Parathyroid adenoma (tissue), 2 donors: ENCODE measurements around the gene DCHS1.

Experiments
- H2AFZ ChIP-seq: fragments of 300-600 bp; sonication (generic); one replicate; pipeline ENCODE4 v1.7.0; 2017; ENCODE audit warnings: antibody characterized with exemption, mild to moderate bottlenecking
- H3K27ac ChIP-seq: fragments of 300-600 bp; sonication (generic); one replicate; pipeline ENCODE4 v1.7.0; 2017
- H3K27me3 ChIP-seq: fragments of 300-600 bp; sonication (generic); one replicate; pipeline ENCODE4 v1.7.0; 2017; ENCODE audit warnings: low read length; ENCODE audit not compliant: control insufficient read depth, insufficient read depth
- H3K36me3 ChIP-seq: fragments of 300-600 bp; sonication (generic); one replicate; pipeline ENCODE4 v1.7.0; 2017; ENCODE audit warnings: low read length; ENCODE audit not compliant: control insufficient read depth, insufficient read depth
- H3K4me1 ChIP-seq: fragments of 300-600 bp; sonication (generic); one replicate; pipeline ENCODE4 v1.7.0; 2017; ENCODE audit warnings: control low read depth
- H3K4me2 ChIP-seq: fragments of 300-600 bp; sonication (generic); one replicate; pipeline ENCODE4 v1.7.0; 2017; ENCODE audit warnings: low read length
- H3K4me3 ChIP-seq: fragments of 300-600 bp; sonication (generic); one replicate; pipeline ENCODE4 v1.7.0; 2017; ENCODE audit warnings: low read depth, low read length
- H3K79me2 ChIP-seq: fragments of 300-600 bp; sonication (generic); one replicate; pipeline ENCODE4 v1.7.0; 2017; ENCODE audit warnings: control low read depth
- H3K9ac ChIP-seq: fragments of 300-600 bp; sonication (generic); one replicate; pipeline ENCODE4 v1.7.0; 2017; ENCODE audit warnings: mild to moderate bottlenecking
- H3K9me3 ChIP-seq: fragments of 300-600 bp; sonication (generic); one replicate; pipeline ENCODE4 v1.7.0; 2017; ENCODE audit warnings: low read length; ENCODE audit not compliant: control insufficient read depth
- CTCF ChIP-seq: fragments of 300-600 bp; sonication (generic); IDR thresholded peaks from one replicate; pipeline ENCODE4 v1.7.0; 2017; ENCODE audit warnings: antibody characterized with exemption, mild to moderate bottlenecking
- donor health status: primary hyperparathyroidism.

Gene DCHS1

GRCh38 chr11:6615046-6615445, 40.6 kb downstream of the DCHS1 start:
- Histone ChIP-seq H3K9me3 (no peaks in the 10 kb centered on the region), H3K27ac (no peak overlapping the region), H3K27me3 (no peaks in the 10 kb centered on the region), H3K79me2 (no peaks in the 10 kb centered on the region), H3K4me1 (peaks cover 7% of the 10 kb centered on the region), H3K9ac (no peak overlapping the region), H3K36me3 (no peaks in the 10 kb centered on the region), H3K4me3 (no peak overlapping the region), H2AFZ (no peak overlapping the region), H3K4me2 (no peak overlapping the region)
- TF ChIP-seq CTCF: no peak

- Histone ChIP-seq H3K4me1 (peaks cover 7% of the 10 kb centered on the region), H3K36me3 (no peaks in the 10 kb centered on the region), H3K27me3 (no peaks in the 10 kb centered on the region), H3K4me3 (no peak overlapping the region), H3K79me2 (no peaks in the 10 kb centered on the region), H3K9ac (no peak overlapping the region), H2AFZ (no peak overlapping the region), H3K4me2 (no peak overlapping the region), H3K27ac (no peak overlapping the region), H3K9me3 (no peaks in the 10 kb centered on the region)
- no peak for TF ChIP-seq CTCF
These were observed 41.2 kb downstream of the DCHS1 start for GRCh38 chr11:6614446-6614845.

- H3K27ac ChIP-seq: no peak overlapping the region
- no peak overlapping the region for H2AFZ ChIP-seq
- no peak overlapping the region for H3K4me2 ChIP-seq
- H3K36me3 ChIP-seq: no peaks in the 10 kb centered on the region
- no peak overlapping the region for H3K4me3 ChIP-seq
- TF ChIP-seq CTCF: no peak
- H3K79me2 ChIP-seq: no peaks in the 10 kb centered on the region
- no peak overlapping the region for H3K9ac ChIP-seq
- H3K9me3 ChIP-seq: no peaks in the 10 kb centered on the region
- H3K4me1 ChIP-seq: peaks cover 7% of the 10 kb centered on the region
- no peaks in the 10 kb centered on the region for H3K27me3 ChIP-seq
These were observed 42.1 kb downstream of the DCHS1 start for GRCh38 chr11:6613496-6613895.

GRCh38 chr11:6612213-6613041, 43.2 kb downstream of the DCHS1 start, which contains the start of gene TAF10:
TAF10 (minus strand) TSS chr11:6612216; CDS start chr11:6612189, 27 bp downstream.
- Histone ChIP-seq H3K9ac (peak within 1 kb of the TSS; percentile 80), H3K4me2 (peak within 1 kb of the TSS; percentile 73), H3K36me3 (no peaks in the 10 kb centered on the region), H3K4me1 (peaks cover 4% of the 10 kb centered on the region), H3K27me3 (no peaks in the 10 kb centered on the region), H2AFZ (peak within 1 kb of the TSS; percentile 91), H3K79me2 (peaks cover 2% of the 10 kb centered on the region), H3K27ac (peak within 1 kb of the TSS; percentile 99), H3K4me3 (peak within 1 kb of the TSS; percentile 70), H3K9me3 (no peaks in the 10 kb centered on the region)
- peak; percentile 11 for TF ChIP-seq CTCF

- H2AFZ ChIP-seq: peak overlapping the region; percentile 56
- no peaks in the 10 kb centered on the region for H3K36me3 ChIP-seq
- TF ChIP-seq CTCF: no peak
- peak overlapping the region; percentile 73 for H3K4me2 ChIP-seq
- H3K4me3 ChIP-seq: peak overlapping the region; percentile 47
- no peaks in the 10 kb centered on the region for H3K27me3 ChIP-seq
- peaks cover 2% of the 10 kb centered on the region for H3K79me2 ChIP-seq
- peaks cover 4% of the 10 kb centered on the region for H3K4me1 ChIP-seq
- no peaks in the 10 kb centered on the region for H3K9me3 ChIP-seq
- H3K9ac ChIP-seq: no peak overlapping the region
- peak overlapping the region; percentile 99 for H3K27ac ChIP-seq
These were observed 43.7 kb downstream of the DCHS1 start for GRCh38 chr11:6611963-6612212.
